ENCODE data around the gene APLP2. TPM values are rescaled to one million over a fixed set of nuclear protein-coding genes. Genes with fewer than 3 reads are reported as not detected.

The APLP2 gene
- total RNA-seq, 1 experiment from 2014 or later: 210 TPM

- peaks cover 6% of the 10 kb centered on the region; the same call in 1 of the 2 replicates for H4K20me1 ChIP-seq (ENCODE audit: insufficient read depth)
- ChIA-PET POLR2A (no interaction called here), RAD21 (ENCODE audit: low non-redundant PET in 1 of 2, low total read pairs in 2 of 2, uncharacterized antibody in 2 of 2, unreplicated experiment in 2 of 2) (no interaction called here), CTCF (no interaction called here)
- peaks cover 87% of the 10 kb centered on the region for H3K79me2 ChIP-seq (ENCODE audit: insufficient read depth, low read length)
- H3K27ac ChIP-seq (ENCODE audit: low read depth, low read length): no peak overlapping the region
- H3K36me3 ChIP-seq (ENCODE audit: control insufficient read depth in 1 of 2, insufficient read depth in 2 of 2, low read length in 2 of 2): no peaks in the 10 kb centered on the region
- H3K4me1 ChIP-seq (ENCODE audit: control insufficient read depth in 1 of 2, insufficient read depth in 2 of 2, low read length in 2 of 2): 0 out of 4 replicates have a peak, but pooled peaks cover 0 to 4% of the 10 kb centered on the region in 2 experiments
- H3K9ac ChIP-seq (ENCODE audit: low read length): no peak overlapping the region
- no peaks in the 10 kb centered on the region for H3K9me2 ChIP-seq (ENCODE audit: insufficient read depth)
- ATAC-seq (no peak), DNase-seq (ENCODE audit: low read depth, low spot score) (no peak)
- no TSS peak for BruUV-seq (replicated peaks)
- TF ChIP-seq TCF7L2 (IDR thresholded peaks at IDR 0.05; ENCODE audit: borderline replicate concordance, extremely low read depth, insufficient read depth, insufficient read length) (no peak), SP1 (IDR thresholded peaks at IDR 0.05; ENCODE audit: low read depth) (no peak), ATF3 (IDR thresholded peaks at IDR 0.05) (no peak), MAX (IDR thresholded peaks at IDR 0.05) (no peak), ZNF274 (IDR thresholded peaks at IDR 0.05; ENCODE audit: low read depth, low read length) (no peak), RAD21 (IDR thresholded peaks at IDR 0.05; ENCODE audit: low read depth) (no peak), SRF (IDR thresholded peaks at IDR 0.05; ENCODE audit: low read depth) (no peak), REST (IDR thresholded peaks at IDR 0.05; ENCODE audit: low read depth) (no peak), CBX3 (IDR thresholded peaks at IDR 0.05; ENCODE audit: low read depth) (no peak), EGR1 (IDR thresholded peaks at IDR 0.05; ENCODE audit: low read depth) (no peak), POLR2A (IDR thresholded peaks at IDR 0.05; ENCODE audit: borderline replicate concordance, extremely low read depth, insufficient read depth, insufficient read length) (no peak), ZBTB33 (IDR thresholded peaks at IDR 0.05; ENCODE audit: extremely low read depth, insufficient replicate concordance, low read length) (no peak), POLR2AphosphoS5 (IDR thresholded peaks at IDR 0.05; ENCODE audit: low read depth, low read length) (no peak), CEBPB (IDR thresholded peaks at IDR 0.05; ENCODE audit: low read depth) (no peak), ELF1 (IDR thresholded peaks at IDR 0.05; ENCODE audit: borderline replicate concordance, low read depth) (no peak), EZH2 (IDR thresholded peaks at IDR 0.05) (no peak)
- H2AFZ ChIP-seq (ENCODE audit: low read depth, low read length, poor library complexity, severe bottlenecking): no peak overlapping the region
- no peaks in the 10 kb centered on the region for H3K9me3 ChIP-seq (ENCODE audit: control insufficient read depth in 1 of 2, insufficient read depth in 1 of 2, low read depth in 1 of 2, low read length in 2 of 2)
- no peak overlapping the region for H3K4me2 ChIP-seq (ENCODE audit: low read length)
- H3K27me3 ChIP-seq (ENCODE audit: insufficient read depth, low read length): no peaks in the 10 kb centered on the region
- H3K4me3 ChIP-seq (replicated peaks in 1 of 2; ENCODE audit: low read depth in 1 of 2, low read length in 2 of 2): no peak overlapping the region
- intact Hi-C loops (cut with micrococcal nuclease): no loop called here
These were observed 29.7 kb downstream of the APLP2 start for GRCh38 chr11:130099356-130099755.
